Thyroid gland (tissue), 4 donors: ENCODE measurements around the gene PREX1.

ENCODE experiments used
- CTCF ChIP-seq, 6 experiments: fragments of 200-600 bp in 3 of 6; fragments of 450-650 bp in 3 of 6; sonication (generic) in 3 of 6; IDR thresholded peaks; one replicate each; pipeline ENCODE4 v1.5.1; 2016 to 2019; ENCODE audit warnings: antibody characterized with exemption in 6 of 6, mild to moderate bottlenecking in 2 of 6, inconsistent platforms in 1 of 6, moderate library complexity in 1 of 6
- POLR2A ChIP-seq, 2 donors: fragments of 450-650 bp; IDR thresholded peaks; one replicate each; pipeline ENCODE4 v1.6.1; 2017; ENCODE audit warnings: antibody characterized with exemption in 2 of 2, mild to moderate bottlenecking in 2 of 2, moderate library complexity in 1 of 2

- TF ChIP-seq CTCF (IDR thresholded peaks at IDR 0.05) = no peak
- TF ChIP-seq POLR2A (IDR thresholded peaks at IDR 0.05) = no peak
Observed at GRCh38 chr20:48748556-48748955, 79.2 kb downstream of the PREX1 start.
